Motor neuron (in vitro differentiated cells): Measurements from ENCODE around the gene AHDC1. TPM values are rescaled to one million over a fixed set of nuclear protein-coding genes. Genes with fewer than 3 reads are reported as not detected.
"Not testable (repeated sequence)": the region's sequence is repeated elsewhere in the genome, so short reads cannot be mapped to it uniquely, and the experiment has no call there.

Experiments used
- ATAC-seq, 8 experiments: fragments of 200-7000 bp; cut with Tn5 transposase; replicated peaks in 6 of 8; 2 replicates each; pipeline ENCODE4 v1.8.0; 2021; ENCODE audit warnings: mild to moderate bottlenecking in 8 of 8, moderate library complexity in 8 of 8
- H3K27ac ChIP-seq, 2 donors: fragments of 250-450 bp; sonication (Bioruptor Pico); 2 replicates each; pipeline ENCODE4 v1.9.0; 2021; ENCODE audit warnings: antibody characterized with exemption in 2 of 2, mild to moderate bottlenecking in 2 of 2, moderate library complexity in 1 of 2
- H3K4me1 ChIP-seq, 2 donors: fragments of 250-450 bp; sonication (Bioruptor Pico); replicated peaks in 1 of 2; 2 replicates each; pipeline ENCODE4 v1.6.1; 2021; ENCODE audit warnings: antibody characterized with exemption in 2 of 2, mild to moderate bottlenecking in 2 of 2, moderate library complexity in 1 of 2
- H3K4me3 ChIP-seq, 5 donors: fragments of 250-450 bp; sonication (Bioruptor Pico); 2 replicates each; pipeline ENCODE4 v1.9.0; 2021; ENCODE audit warnings: antibody characterized with exemption in 5 of 5, mild to moderate bottlenecking in 5 of 5, moderate library complexity in 4 of 5
- WGBS, 10 experiments: fragments of 450-650 bp; shearing (Covaris generic); methylation state at CpG; one replicate each; pipeline ENCODE4 v1.0.0; 2022; 5-methylcytosine and 5-hydroxymethylcytosine counted together
- in situ Hi-C, 9 experiments: fragments of 400-800 bp; cut with MboI; loops; one replicate each; pipeline ENCODE4 v1.15.0; 2021; ENCODE audit warnings: low sequenced_read_pairs in 9 of 9, low pct_unique_long_range_greater_than_20kb in 2 of 9; ENCODE audit not compliant: unreplicated experiment in 9 of 9
- total RNA-seq, 8 experiments: library from RNA; unstranded; fragments of 300-600 nt; gene quantifications; 2 replicates each; pipeline versions ENCODE4 v1.2.3 to v1.2.4, GENCODE V29; 2022

Gene AHDC1
- total RNA-seq, 8 experiments from 2014 or later: 8.6 to 30.2 (median 14.4) TPM

GRCh38 chr1:27643600-27644368 is 39.8 kb upstream of the AHDC1 start:
- peak in 7 of 8 experiments; percentile 35 to 97 (median 48) for ATAC-seq
- in situ Hi-C loops: loop anchor here in 1 of 9 experiments (25.0 kb wide), 1 partner anchor 231 kb away; no protein-coding TSS in a partner anchor
- no peak overlapping the region for H3K4me3 ChIP-seq
- H3K27ac ChIP-seq: no peak overlapping the region
- H3K4me1 ChIP-seq: no peaks in the 10 kb centered on the region
- WGBS, 10 experiments: 17 to 89% (median 57%) methylated on average over 1 to 9 of the region's 13 CpGs; no CpG with 5 or more reads in 1 of the 10 experiments

- not testable (repeated sequence) for H3K27ac ChIP-seq, H3K4me3 ChIP-seq, ATAC-seq, H3K4me1 ChIP-seq
- in situ Hi-C loops: loop anchor here in 1 of 9 experiments (25.0 kb wide), 1 partner anchor 228 kb away; no protein-coding TSS in a partner anchor
- 36 to 100% (median 84%) methylated on average over 1 to 9 of the region's 9 CpGs for WGBS, 10 experiments
These were observed 36.6 kb upstream of the AHDC1 start for GRCh38 chr1:27640514-27640913.

GRCh38 chr1:27638805-27639204 is 34.9 kb upstream of the AHDC1 start:
- in situ Hi-C loops: loop anchor here in 1 of 9 experiments (25.0 kb wide), 1 partner anchor 227 kb away; no protein-coding TSS in a partner anchor
- H3K4me1 ChIP-seq: peaks cover 0 to 11% of the 10 kb centered on the region in 2 donors
- 92 to 100% (median 100%) methylated on average over 1 to 2 of the region's 2 CpGs; no CpG with 5 or more reads in 2 of the 10 experiments for WGBS, 10 experiments
- no peak for ATAC-seq
- H3K4me3 ChIP-seq: no peak overlapping the region
- H3K27ac ChIP-seq: no peak overlapping the region

- H3K27ac ChIP-seq: no peak overlapping the region
- in situ Hi-C loops: loop anchor here in 1 of 9 experiments (25.0 kb wide), 1 partner anchor 226 kb away; no protein-coding TSS in a partner anchor
- ATAC-seq: no peak
- no peak overlapping the region for H3K4me3 ChIP-seq
- peaks cover 0 to 12% of the 10 kb centered on the region in 2 donors for H3K4me1 ChIP-seq
- WGBS, 10 experiments: 40 to 93% (median 81%) methylated on average over 1 to 5 of the region's 5 CpGs
These were observed 34.2 kb upstream of the AHDC1 start for GRCh38 chr1:27638047-27638734.

- in situ Hi-C loops: loop anchor here in 1 of 9 experiments (25.0 kb wide), 1 partner anchor 223 kb away; no protein-coding TSS in a partner anchor
- H3K4me3 ChIP-seq: no peak overlapping the region
- peak in 1 of 8 experiments; percentile 17 for ATAC-seq
- no peak overlapping the region for H3K27ac ChIP-seq
- H3K4me1 ChIP-seq: peaks cover 0 to 12% of the 10 kb centered on the region in 2 donors
- WGBS, 10 experiments: 50 to 100% (median 82%) methylated on average over 1 to 8 of the region's 11 CpGs; no CpG with 5 or more reads in 3 of the 10 experiments
These were observed 31.6 kb upstream of the AHDC1 start for GRCh38 chr1:27635396-27636142.

GRCh38 chr1:27634985-27635367 is 31.0 kb upstream of the AHDC1 start, which contains the start of gene FGR:
FGR (minus strand) TSS chr1:27635185; CDS start chr1:27623916, 11,269 bp downstream.
- 60 to 100% (median 76%) methylated on average over 1 to 9 of the region's 28 CpGs; no CpG with 5 or more reads in 6 of the 10 experiments for WGBS, 10 experiments
- no peak for ATAC-seq
- in situ Hi-C loops: loop anchor here in 1 of 9 experiments (25.0 kb wide), 1 partner anchor 223 kb away; no protein-coding TSS in a partner anchor
- Histone ChIP-seq H3K4me3 (peak within 1 kb of the TSS in 2 of 5 donors; percentile 7 to 12), H3K4me1 (peaks cover 0 to 12% of the 10 kb centered on the region in 2 donors), H3K27ac (no peak within 1 kb of the TSS)

- H3K27ac ChIP-seq: no peak overlapping the region
- peak; percentile 20 to 87 (median 45) for ATAC-seq
- H3K4me3 ChIP-seq: peak overlapping the region in 2 of 5 donors; percentile 7 to 12
- in situ Hi-C loops: loop anchor here in 1 of 9 experiments (25.0 kb wide), 1 partner anchor 222 kb away; no protein-coding TSS in a partner anchor
- H3K4me1 ChIP-seq: peaks cover 1 to 12% of the 10 kb centered on the region in 2 donors
- WGBS, 10 experiments: 14 to 60% methylated on average over 2 to 14 of the region's 63 CpGs; no CpG with 5 or more reads in 8 of the 10 experiments
These were observed 30.4 kb upstream of the AHDC1 start for GRCh38 chr1:27634177-27634984.

- H3K4me1 ChIP-seq: peaks cover 8 to 19% of the 10 kb centered on the region in 2 donors
- WGBS, 10 experiments: 37 to 100% (median 76%) methylated on average over 2 to 11 of the region's 17 CpGs; no CpG with 5 or more reads in 5 of the 10 experiments
- in situ Hi-C loops: loop anchor here in 1 of 9 experiments (25.0 kb wide), 1 partner anchor 221 kb away; no protein-coding TSS in a partner anchor
- ATAC-seq: peak in 2 of 8 experiments; percentile 17 to 20
- H3K27ac ChIP-seq: no peak overlapping the region
- peak overlapping the region in 1 of 5 donors; percentile 12 for H3K4me3 ChIP-seq
These were observed 29.8 kb upstream of the AHDC1 start for GRCh38 chr1:27633640-27634176.

GRCh38 chr1:27633298-27633610 is 29.3 kb upstream of the AHDC1 start:
- in situ Hi-C loops: loop anchor here in 1 of 9 experiments (25.0 kb wide), 1 partner anchor 221 kb away; no protein-coding TSS in a partner anchor
- Histone ChIP-seq H3K27ac (no peak overlapping the region), H3K4me3 (no peak overlapping the region), H3K4me1 (peaks cover 10 to 21% of the 10 kb centered on the region in 2 donors)
- WGBS, 10 experiments: 80 to 100% (median 87%) methylated on average over 1 to 5 of the region's 5 CpGs; no CpG with 5 or more reads in 4 of the 10 experiments
- ATAC-seq: no peak

- no peak for ATAC-seq
- WGBS, 10 experiments: 60 to 100% (median 77%) methylated on average over 2 to 8 of the region's 14 CpGs; no CpG with 5 or more reads in 4 of the 10 experiments
- Histone ChIP-seq H3K4me3 (no peak overlapping the region), H3K4me1 (peaks cover 10 to 21% of the 10 kb centered on the region in 2 donors), H3K27ac (no peak overlapping the region)
- in situ Hi-C loops: loop anchor here in 1 of 9 experiments (25.0 kb wide), 1 partner anchor 220 kb away; no protein-coding TSS in a partner anchor
These were observed 28.7 kb upstream of the AHDC1 start for GRCh38 chr1:27632387-27633297.
